Esophagus muscularis mucosa (tissue), 4 donors: ENCODE measurements around the gene MS4A18. TPM values are rescaled to one million over a fixed set of nuclear protein-coding genes. Genes with fewer than 3 reads are reported as not detected.

ENCODE experiments used
- DNase-seq: peaks from one replicate; pipeline ENCODE4 v3.0.0-alpha.2; 2017; ENCODE audit errors: extremely low spot score
- H3K27ac ChIP-seq, 4 donors: fragments of 200-600 bp; sonication (generic); replicated peaks in 1 of 4; 1 replicate in 3 of 4; 2 replicates in 1 of 4; pipeline ENCODE4 v1.5.1; 2016 to 2019; ENCODE audit warnings: mild to moderate bottlenecking in 1 of 4
- H3K27me3 ChIP-seq, 4 donors: fragments of 200-600 bp; sonication (generic); one replicate each; pipeline versions ENCODE4 v1.5.1 to v1.6.0; 2016 to 2019
- H3K36me3 ChIP-seq, 4 donors: fragments of 200-600 bp; sonication (generic); one replicate each; pipeline ENCODE4 v1.5.1; 2016 to 2019
- H3K4me1 ChIP-seq, 4 donors: fragments of 200-600 bp; sonication (generic); one replicate each; pipeline ENCODE4 v1.5.1; 2016 to 2019
- H3K4me3 ChIP-seq, 4 donors: fragments of 200-600 bp; sonication (generic); 1 replicate in 2 of 4; 2 replicates in 2 of 4; pipeline ENCODE4 v1.5.1; 2016 to 2019; ENCODE audit warnings: mild to moderate bottlenecking in 4 of 4, moderate library complexity in 1 of 4
- H3K9me3 ChIP-seq, 4 donors: fragments of 200-600 bp; sonication (generic); 1 replicate in 3 of 4; 2 replicates in 1 of 4; pipeline ENCODE4 v1.5.1; 2016 to 2019
- CTCF ChIP-seq, 3 experiments: fragments of 200-600 bp in 2 of 3; fragments of 450-650 bp in 1 of 3; sonication (generic) in 2 of 3; IDR thresholded peaks; one replicate each; pipeline ENCODE4 v1.5.1; 2017 to 2019; ENCODE audit warnings: antibody characterized with exemption in 3 of 3, mild to moderate bottlenecking in 2 of 3, moderate library complexity in 1 of 3
- EP300 ChIP-seq: sonication (generic); formaldehyde crosslinking; IDR thresholded peaks from one replicate; pipeline ENCODE4 v1.6.1; 2017; ENCODE audit warnings: antibody characterized with exemption
- POLR2A ChIP-seq: fragments of 450-650 bp; IDR thresholded peaks from one replicate; pipeline ENCODE4 v1.6.1; 2017; ENCODE audit warnings: antibody characterized with exemption, moderate library complexity, mild to moderate bottlenecking, low read depth
- POLR2AphosphoS5 ChIP-seq, 2 donors: sonication (generic); formaldehyde crosslinking; IDR thresholded peaks; one replicate each; pipeline ENCODE4 v1.6.1; 2017; ENCODE audit warnings: antibody characterized with exemption in 2 of 2
- WGBS: methylation state at CpG from one replicate; pipeline ENCODE4 v1.1.5; 2018; 5-methylcytosine and 5-hydroxymethylcytosine counted together
- intact Hi-C: fragments of 100-400 bp; cut with DNase I; formaldehyde crosslinking; loops from one replicate; pipeline ENCODE4 v1.15.1; 2023
- total RNA-seq, 4 donors: library from RNA; depleted of rRNA; stranded (reverse); fragments of >200 nt; gene quantifications; one replicate each; pipeline versions ENCODE4 v1.1.0 to v1.2.1, GENCODE V29; 2016

The MS4A18 gene
- total RNA-seq, 4 donors from 2014 or later, result not detected

DNA sequence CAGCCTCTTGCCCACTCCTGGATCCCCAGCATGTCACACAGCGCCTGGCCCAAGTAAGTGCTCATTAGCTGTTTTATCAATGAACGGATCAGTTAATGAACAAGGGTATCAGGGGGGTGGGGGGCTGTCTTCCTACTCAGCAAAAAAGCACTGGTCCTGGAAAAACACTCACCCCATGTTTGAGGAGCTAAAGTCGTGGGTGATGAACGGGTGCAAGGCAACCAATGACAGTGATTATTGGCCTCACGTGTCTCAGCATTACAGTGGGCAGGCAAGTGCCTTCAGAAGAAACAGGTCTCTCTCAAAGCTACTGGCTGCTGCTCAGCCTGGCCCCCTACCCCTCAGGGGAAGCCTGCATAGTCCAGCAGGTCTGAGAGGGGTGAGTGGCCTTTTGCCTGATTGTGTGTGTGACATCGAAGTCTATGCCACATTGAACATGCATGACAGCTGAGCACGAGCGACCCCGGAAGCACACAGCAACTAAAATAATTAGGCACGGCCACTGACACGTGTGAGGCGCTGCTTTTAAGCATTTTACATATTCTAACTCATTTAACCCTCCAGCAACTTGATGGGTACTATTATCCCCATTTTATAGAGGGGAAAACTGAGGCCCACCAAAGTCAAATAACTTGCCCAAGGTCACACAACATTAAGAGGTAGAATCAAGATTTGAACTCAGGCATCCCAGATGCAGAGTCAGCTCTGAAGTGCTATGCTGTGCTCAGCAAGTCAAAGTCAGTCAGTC lies 58.0 kb downstream of the MS4A18 start:
- intact Hi-C loops, result no loop called here
- no peak overlapping the region for H3K4me3 ChIP-seq
- 92% methylated on average over 9 of the region's 12 CpGs for WGBS

DNA sequence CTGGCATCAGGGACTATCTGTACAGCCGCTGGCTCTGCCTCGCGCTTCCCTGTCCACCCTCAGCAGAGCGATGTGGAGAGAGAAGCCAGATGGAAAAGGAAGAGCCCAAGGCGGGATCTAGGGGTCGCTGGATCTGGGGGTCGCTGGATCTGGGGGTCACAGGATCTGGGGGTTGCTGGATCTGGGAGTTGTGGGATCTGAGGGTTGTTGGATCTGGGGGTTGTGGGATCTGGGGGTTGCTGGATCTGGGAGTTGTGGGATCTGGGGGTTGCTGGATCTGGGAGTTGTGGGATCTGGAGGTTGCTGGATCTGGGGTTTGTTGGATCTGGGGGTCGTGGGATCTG lies 58.6 kb downstream of the MS4A18 start:
- Histone ChIP-seq H3K4me1 (peaks cover 10 to 25% (median 21%) of the 10 kb centered on the region in 4 donors), H3K4me3 (no peak overlapping the region), H3K36me3 (no peaks in the 10 kb centered on the region), H3K27ac (no peak overlapping the region), H3K9me3 (no peaks in the 10 kb centered on the region), H3K27me3 (no peaks in the 10 kb centered on the region)
- TF ChIP-seq CTCF (IDR thresholded peaks at IDR 0.05), result no peak
- intact Hi-C loops, result no loop called here
- DNase-seq, result no peak
- WGBS, result 96% methylated on average over 8 of the region's 8 CpGs

More for the DNA sequence above, 58.0 kb downstream of the MS4A18 start:
- Histone ChIP-seq H3K27ac (no peak overlapping the region), H3K27me3 (no peaks in the 10 kb centered on the region), H3K36me3 (no peaks in the 10 kb centered on the region), H3K9me3 (no peaks in the 10 kb centered on the region), H3K4me1 (peaks cover 10 to 24% (median 18%) of the 10 kb centered on the region in 4 donors)
- no peak for DNase-seq
- TF ChIP-seq POLR2A, result no peak
- TF ChIP-seq EP300, result no peak
- no peak for TF ChIP-seq POLR2AphosphoS5 (IDR thresholded peaks at IDR 0.05)
- no peak for TF ChIP-seq CTCF (IDR thresholded peaks at IDR 0.05)

GRCh38 chr11:60783911-60784310 lies 59.4 kb downstream of the MS4A18 start:
- TF ChIP-seq POLR2A, result no peak
- no peak for TF ChIP-seq POLR2AphosphoS5 (IDR thresholded peaks at IDR 0.05)
- no peak for TF ChIP-seq EP300
- TF ChIP-seq CTCF (IDR thresholded peaks at IDR 0.05), result no peak
- H3K4me3 ChIP-seq, result no peak overlapping the region
- peaks cover 10 to 31% (median 22%) of the 10 kb centered on the region in 4 donors for H3K4me1 ChIP-seq
- no peaks in the 10 kb centered on the region for H3K9me3 ChIP-seq
- 91% methylated on average over 7 of the region's 7 CpGs for WGBS
- H3K27me3 ChIP-seq, result no peaks in the 10 kb centered on the region
- H3K36me3 ChIP-seq, result no peaks in the 10 kb centered on the region
- DNase-seq, result no peak
- intact Hi-C loops, result no loop called here
- no peak overlapping the region for H3K27ac ChIP-seq

GRCh38 chr11:60785136-60785535 lies 60.6 kb downstream of the MS4A18 start, which contains the start of gene MS4A10:
MS4A10 (plus strand) TSS chr11:60785333; CDS start chr11:60790336, 5,003 bp downstream.
- no peak within 1 kb of the TSS for H3K27ac ChIP-seq
- TF ChIP-seq POLR2AphosphoS5 (IDR thresholded peaks at IDR 0.05), result no peak
- TF ChIP-seq CTCF (IDR thresholded peaks at IDR 0.05), result no peak
- TF ChIP-seq EP300, result no peak
- no peak for TF ChIP-seq POLR2A
- H3K27me3 ChIP-seq, result no peaks in the 10 kb centered on the region
- peaks cover 10 to 31% (median 22%) of the 10 kb centered on the region in 4 donors for H3K4me1 ChIP-seq
- H3K36me3 ChIP-seq, result no peaks in the 10 kb centered on the region
- intact Hi-C loops, result no loop called here
- H3K4me3 ChIP-seq, result no peak within 1 kb of the TSS
- no peaks in the 10 kb centered on the region for H3K9me3 ChIP-seq
- WGBS, result 59% methylated on average over 8 of the region's 9 CpGs
- DNase-seq, result no peak
